ENCODE measurements around the gene MALT1. TPM values are rescaled to one million over a fixed set of nuclear protein-coding genes. Genes with fewer than 3 reads are reported as not detected.

MALT1 gene
- total and polyA plus RNA-seq, 7 donors = 3.2 to 11.2 (median 8.8) TPM

DNA sequence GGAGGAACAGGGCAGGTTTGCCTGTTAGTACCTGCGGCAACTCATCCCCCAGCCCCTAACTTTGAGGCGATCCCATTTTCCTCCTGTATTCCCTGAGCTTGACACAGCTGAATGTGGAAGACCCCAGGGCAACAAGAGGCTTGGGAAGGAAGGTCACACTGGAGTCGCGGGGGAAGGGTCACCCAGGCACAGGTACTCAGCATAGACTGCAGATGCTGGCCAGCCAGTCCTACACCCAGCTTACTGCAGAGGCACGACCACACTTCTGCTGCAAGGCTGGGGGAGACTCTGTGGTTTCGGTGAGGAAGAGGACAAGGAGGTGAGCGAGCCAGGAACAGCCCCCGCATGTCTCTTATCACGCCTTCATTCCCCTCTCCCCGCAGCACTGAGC lies 91.5 kb downstream of the MALT1 start:
- H3K27ac ChIP-seq = peak overlapping the region; percentile 23
- peaks cover 0 to 4% (median 0%) of the 10 kb centered on the region in 3 donors for H3K27me3 ChIP-seq (ENCODE audit: insufficient read depth in 3 of 3, low read length in 2 of 3)
- no peaks in the 10 kb centered on the region for H3K36me3 ChIP-seq (ENCODE audit: insufficient read depth in 1 of 2, low read depth in 1 of 2)
- WGBS, 3 donors = 83 to 93% (median 93%) methylated on average over 10 of the region's 10 CpGs
- TF ChIP-seq, protein P1, sequence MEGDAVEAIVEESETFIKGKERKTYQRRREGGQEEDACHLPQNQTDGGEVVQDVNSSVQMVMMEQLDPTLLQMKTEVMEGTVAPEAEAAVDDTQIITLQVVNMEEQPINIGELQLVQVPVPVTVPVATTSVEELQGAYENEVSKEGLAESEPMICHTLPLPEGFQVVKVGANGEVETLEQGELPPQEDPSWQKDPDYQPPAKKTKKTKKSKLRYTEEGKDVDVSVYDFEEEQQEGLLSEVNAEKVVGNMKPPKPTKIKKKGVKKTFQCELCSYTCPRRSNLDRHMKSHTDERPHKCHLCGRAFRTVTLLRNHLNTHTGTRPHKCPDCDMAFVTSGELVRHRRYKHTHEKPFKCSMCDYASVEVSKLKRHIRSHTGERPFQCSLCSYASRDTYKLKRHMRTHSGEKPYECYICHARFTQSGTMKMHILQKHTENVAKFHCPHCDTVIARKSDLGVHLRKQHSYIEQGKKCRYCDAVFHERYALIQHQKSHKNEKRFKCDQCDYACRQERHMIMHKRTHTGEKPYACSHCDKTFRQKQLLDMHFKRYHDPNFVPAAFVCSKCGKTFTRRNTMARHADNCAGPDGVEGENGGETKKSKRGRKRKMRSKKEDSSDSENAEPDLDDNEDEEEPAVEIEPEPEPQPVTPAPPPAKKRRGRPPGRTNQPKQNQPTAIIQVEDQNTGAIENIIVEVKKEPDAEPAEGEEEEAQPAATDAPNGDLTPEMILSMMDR (IDR thresholded peaks at IDR 0.05) = no peak
- ATAC-seq (no peak), DNase-seq (no peak)
- no peaks in the 10 kb centered on the region for H3K9me3 ChIP-seq
- intact Hi-C loops (cut with DNase I) = loop anchor here (5.0 to 10.0 kb wide), 3 partner anchors 230 to 360 kb away; no protein-coding TSS in a partner anchor
- H3K4me3 ChIP-seq = no peak overlapping the region
- H3K4me1 ChIP-seq = peaks cover 14% of the 10 kb centered on the region

- ATAC-seq = no peak
- H3K27ac ChIP-seq = no peak overlapping the region
- H3K9me3 ChIP-seq = no peaks in the 10 kb centered on the region
- intact Hi-C loops (cut with DNase I) = loop anchor here in 1 of 2 donors (10.0 kb wide), 1 partner anchor 361 kb away; no protein-coding TSS in a partner anchor
- peaks cover 11% of the 10 kb centered on the region for H3K4me1 ChIP-seq
- peaks cover 0 to 4% (median 0%) of the 10 kb centered on the region in 3 donors for H3K27me3 ChIP-seq (ENCODE audit: insufficient read depth in 3 of 3, low read length in 2 of 3)
- 58 to 77% (median 75%) methylated on average over 3 of the region's 3 CpGs for WGBS, 3 donors
- TF ChIP-seq, protein P1 (IDR thresholded peaks at IDR 0.05) = no peak
- H3K36me3 ChIP-seq (ENCODE audit: insufficient read depth in 1 of 2, low read depth in 1 of 2) = no peaks in the 10 kb centered on the region
- DNase-seq = no peak
- H3K4me3 ChIP-seq = no peak overlapping the region
Observed at GRCh38 chr18:58766164-58766563, 94.9 kb downstream of the MALT1 start.

GRCh38 chr18:58766946-58767345 lies 95.7 kb downstream of the MALT1 start:
- Histone ChIP-seq H3K4me1 (peaks cover 3% of the 10 kb centered on the region), H3K27ac (no peak overlapping the region), H3K36me3 (ENCODE audit: insufficient read depth in 1 of 2, low read depth in 1 of 2) (no peaks in the 10 kb centered on the region), H3K9me3 (no peaks in the 10 kb centered on the region), H3K27me3 (ENCODE audit: insufficient read depth in 3 of 3, low read length in 2 of 3) (peaks cover 0 to 4% (median 0%) of the 10 kb centered on the region in 3 donors), H3K4me3 (no peak overlapping the region)
- TF ChIP-seq, protein P1 (IDR thresholded peaks at IDR 0.05) = no peak
- 87 to 92% (median 87%) methylated on average over 7 of the region's 7 CpGs for WGBS, 3 donors
- intact Hi-C loops (cut with DNase I) = loop anchor here in 1 of 2 donors (10.0 kb wide), 1 partner anchor 362 kb away; no protein-coding TSS in a partner anchor
- ATAC-seq (no peak), DNase-seq (no peak)

GRCh38 chr18:58768293-58768974 lies 97.2 kb downstream of the MALT1 start:
- peak; percentile 92 to 97 (median 96) for ATAC-seq
- Histone ChIP-seq H3K36me3 (ENCODE audit: insufficient read depth in 1 of 2, low read depth in 1 of 2) (no peaks in the 10 kb centered on the region), H3K9me3 (no peaks in the 10 kb centered on the region), H3K4me3 (peak overlapping the region; percentile 57), H3K27ac (peak overlapping the region; percentile 26), H3K4me1 (no peaks in the 10 kb centered on the region), H3K27me3 (ENCODE audit: insufficient read depth in 3 of 3, low read length in 2 of 3) (peaks cover 0 to 4% (median 0%) of the 10 kb centered on the region in 3 donors)
- TF ChIP-seq, protein P1 (IDR thresholded peaks at IDR 0.05) = peak; percentile 89
- intact Hi-C loops (cut with DNase I) = loop anchor here in 1 of 2 donors (10.0 kb wide), 1 partner anchor 364 kb away; no protein-coding TSS in a partner anchor
- 4 to 23% (median 6%) methylated on average over 12 to 40 of the region's 40 CpGs for WGBS, 3 donors
- DNase-seq = peak; percentile 74 to 89
